ENCODE results near the gene INTS7. TPM values are rescaled to one million over a fixed set of nuclear protein-coding genes. Genes with fewer than 3 reads are reported as not detected.

The INTS7 gene
- total RNA-seq, 1 experiment from 2014 or later, result 35.5 TPM

DNA sequence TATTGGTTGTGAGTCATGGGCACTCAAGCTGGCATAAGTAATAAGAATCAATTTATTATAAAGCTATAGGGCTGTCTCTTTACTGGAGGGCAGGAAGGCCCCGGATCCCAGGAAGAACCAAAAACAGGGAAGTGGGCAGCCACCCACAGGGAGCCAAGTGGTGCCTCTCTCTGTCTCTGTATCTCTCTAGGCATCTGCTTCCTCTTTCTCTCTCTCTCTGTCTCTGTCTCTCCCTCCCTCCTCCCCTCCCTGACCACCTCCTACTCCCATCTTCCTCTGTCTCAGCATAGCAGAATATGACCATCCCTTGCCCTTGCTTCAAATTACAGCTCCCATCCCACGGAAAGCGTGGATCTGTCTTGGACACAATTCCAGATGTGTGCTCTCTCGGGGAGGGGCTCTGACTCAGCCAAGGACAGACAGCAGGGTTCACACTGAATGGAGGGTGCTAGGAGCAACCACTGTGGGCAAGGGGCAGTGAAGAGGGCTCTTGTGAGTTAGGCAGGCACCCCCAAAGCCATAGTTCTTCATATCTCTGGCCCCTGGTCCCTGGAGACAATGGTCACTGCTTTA lies 124.4 kb downstream of the INTS7 start:
- intact Hi-C loops (cut with micrococcal nuclease; ENCODE audit: unreplicated experiment) (no loop called here), in situ Hi-C loops (cut with HindIII; ENCODE audit: low pct_unique_long_range_greater_than_20kb, low sequenced_read_pairs) (no loop called here)
- CTCF ChIA-PET, result interaction anchor here (0.6 kb wide), 1 partner anchor 23 kb away, joined by 17 read pairs; no protein-coding TSS in a partner anchor
- Histone ChIP-seq H3K4me1 (ENCODE audit: control insufficient read depth, insufficient read depth, low read length) (no peaks in the 10 kb centered on the region), H3K9me3 (ENCODE audit: control insufficient read depth, insufficient read depth, low read depth, low read length) (no peaks in the 10 kb centered on the region), H3K4me3 (ENCODE audit: low read depth in 2 of 2, low read length in 2 of 2) (no peak overlapping the region), H3K27ac (ENCODE audit: low read length) (no peak overlapping the region), H3K27me3 (ENCODE audit: control insufficient read depth, insufficient read depth, low read length) (no peaks in the 10 kb centered on the region), H3K36me3 (ENCODE audit: control insufficient read depth, insufficient read depth, low read length) (no peaks in the 10 kb centered on the region)
- DNase-seq (ENCODE audit: low read depth, low spot score) (no peak), ATAC-seq (no peak)
- TF ChIP-seq SIN3A (IDR thresholded peaks at IDR 0.05; ENCODE audit: borderline replicate concordance, insufficient read depth, low read depth, low read length) (no peak), CTCF (IDR thresholded peaks at IDR 0.05) (no peak)
- POLR2A ChIA-PET, result no interaction called here
- no TSS peak for BruUV-seq (replicated peaks)

GRCh38 chr1:211910113-211910884 lies 125.1 kb downstream of the INTS7 start:
- BruUV-seq (replicated peaks), result no TSS peak
- no peak for DNase-seq (ENCODE audit: low read depth, low spot score)
- POLR2A ChIA-PET, result no interaction called here
- H3K27me3 ChIP-seq (ENCODE audit: control insufficient read depth, insufficient read depth, low read length), result no peaks in the 10 kb centered on the region
- no peak overlapping the region for H3K27ac ChIP-seq (ENCODE audit: low read length)
- no peaks in the 10 kb centered on the region for H3K9me3 ChIP-seq (ENCODE audit: control insufficient read depth, insufficient read depth, low read depth, low read length)
- CTCF ChIA-PET, result no interaction called here
- no peak for ATAC-seq
- H3K4me1 ChIP-seq (ENCODE audit: control insufficient read depth, insufficient read depth, low read length), result no peaks in the 10 kb centered on the region
- no peak overlapping the region for H3K4me3 ChIP-seq (ENCODE audit: low read depth in 2 of 2, low read length in 2 of 2)
- in situ Hi-C loops (cut with HindIII; ENCODE audit: low pct_unique_long_range_greater_than_20kb, low sequenced_read_pairs) (no loop called here), intact Hi-C loops (cut with micrococcal nuclease; ENCODE audit: unreplicated experiment) (no loop called here)
- no peak for TF ChIP-seq POLR2AphosphoS5 (IDR thresholded peaks at IDR 0.05; ENCODE audit: low read depth, low read length)
- H3K36me3 ChIP-seq (ENCODE audit: control insufficient read depth, insufficient read depth, low read length), result no peaks in the 10 kb centered on the region

DNA sequence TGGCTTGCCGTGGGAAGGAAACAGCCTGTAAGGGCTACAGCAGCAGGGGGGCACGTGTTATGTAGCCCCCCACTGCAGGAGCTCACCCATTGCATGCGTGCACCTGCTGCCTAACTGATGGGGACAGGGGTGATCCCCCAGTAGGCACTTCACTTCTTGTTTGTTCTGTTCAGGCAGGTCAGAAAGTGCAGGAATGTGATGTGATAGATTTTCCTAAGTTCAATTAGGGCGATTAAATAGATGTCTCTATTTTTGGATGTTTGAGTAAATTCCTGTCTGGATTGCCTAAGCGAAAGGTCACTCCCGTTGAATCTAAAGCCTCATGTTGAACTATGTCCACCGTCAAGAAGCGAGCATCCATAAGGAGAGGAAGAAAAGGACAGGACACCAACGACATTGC lies 126.0 kb downstream of the INTS7 start:
- DNase-seq (ENCODE audit: low read depth, low spot score) (no peak), ATAC-seq (no peak)
- intact Hi-C loops (cut with micrococcal nuclease; ENCODE audit: unreplicated experiment), result no loop called here
- Histone ChIP-seq H3K36me3 (ENCODE audit: control insufficient read depth, insufficient read depth, low read length) (no peaks in the 10 kb centered on the region), H3K4me1 (ENCODE audit: control insufficient read depth, insufficient read depth, low read length) (no peaks in the 10 kb centered on the region), H3K27me3 (ENCODE audit: control insufficient read depth, insufficient read depth, low read length) (no peaks in the 10 kb centered on the region), H3K4me3 (ENCODE audit: low read depth in 2 of 2, low read length in 2 of 2) (no peak overlapping the region), H3K27ac (ENCODE audit: low read length) (no peak overlapping the region), H3K9me3 (ENCODE audit: control insufficient read depth, insufficient read depth, low read depth, low read length) (no peaks in the 10 kb centered on the region)
- in situ Hi-C loops (cut with HindIII; ENCODE audit: low pct_unique_long_range_greater_than_20kb, low sequenced_read_pairs), result no loop called here
- TF ChIP-seq POLR2AphosphoS5 (IDR thresholded peaks at IDR 0.05; ENCODE audit: low read depth, low read length) (no peak), TCF7L2 (IDR thresholded peaks at IDR 0.05; ENCODE audit: low read depth, low read length) (no peak)
- ChIA-PET CTCF (no interaction called here), POLR2A (no interaction called here)
- BruUV-seq (replicated peaks), result no TSS peak

GRCh38 chr1:211908951-211909350 lies 126.4 kb downstream of the INTS7 start:
- H3K27ac ChIP-seq (ENCODE audit: low read length), result no peak overlapping the region
- DNase-seq (ENCODE audit: low read depth, low spot score), result no peak
- CTCF ChIA-PET, result no interaction called here
- H3K27me3 ChIP-seq (ENCODE audit: control insufficient read depth, insufficient read depth, low read length), result no peaks in the 10 kb centered on the region
- POLR2A ChIA-PET, result no interaction called here
- H3K36me3 ChIP-seq (ENCODE audit: control insufficient read depth, insufficient read depth, low read length), result no peaks in the 10 kb centered on the region
- H3K4me1 ChIP-seq (ENCODE audit: control insufficient read depth, insufficient read depth, low read length), result no peaks in the 10 kb centered on the region
- no peak overlapping the region for H3K4me3 ChIP-seq (ENCODE audit: low read depth in 2 of 2, low read length in 2 of 2)
- no peaks in the 10 kb centered on the region for H3K9me3 ChIP-seq (ENCODE audit: control insufficient read depth, insufficient read depth, low read depth, low read length)
- ATAC-seq, result no peak
- BruUV-seq (replicated peaks), result no TSS peak
- in situ Hi-C loops (cut with HindIII; ENCODE audit: low pct_unique_long_range_greater_than_20kb, low sequenced_read_pairs) (no loop called here), intact Hi-C loops (cut with micrococcal nuclease; ENCODE audit: unreplicated experiment) (no loop called here)
- TF ChIP-seq SIN3A (IDR thresholded peaks at IDR 0.05; ENCODE audit: borderline replicate concordance, insufficient read depth, low read depth, low read length) (no peak), CTCF (IDR thresholded peaks at IDR 0.05) (no peak), TCF7L2 (IDR thresholded peaks at IDR 0.05; ENCODE audit: low read depth, low read length) (no peak), POLR2AphosphoS5 (IDR thresholded peaks at IDR 0.05; ENCODE audit: low read depth, low read length) (no peak)
- TF ChIP-seq, protein P1, sequence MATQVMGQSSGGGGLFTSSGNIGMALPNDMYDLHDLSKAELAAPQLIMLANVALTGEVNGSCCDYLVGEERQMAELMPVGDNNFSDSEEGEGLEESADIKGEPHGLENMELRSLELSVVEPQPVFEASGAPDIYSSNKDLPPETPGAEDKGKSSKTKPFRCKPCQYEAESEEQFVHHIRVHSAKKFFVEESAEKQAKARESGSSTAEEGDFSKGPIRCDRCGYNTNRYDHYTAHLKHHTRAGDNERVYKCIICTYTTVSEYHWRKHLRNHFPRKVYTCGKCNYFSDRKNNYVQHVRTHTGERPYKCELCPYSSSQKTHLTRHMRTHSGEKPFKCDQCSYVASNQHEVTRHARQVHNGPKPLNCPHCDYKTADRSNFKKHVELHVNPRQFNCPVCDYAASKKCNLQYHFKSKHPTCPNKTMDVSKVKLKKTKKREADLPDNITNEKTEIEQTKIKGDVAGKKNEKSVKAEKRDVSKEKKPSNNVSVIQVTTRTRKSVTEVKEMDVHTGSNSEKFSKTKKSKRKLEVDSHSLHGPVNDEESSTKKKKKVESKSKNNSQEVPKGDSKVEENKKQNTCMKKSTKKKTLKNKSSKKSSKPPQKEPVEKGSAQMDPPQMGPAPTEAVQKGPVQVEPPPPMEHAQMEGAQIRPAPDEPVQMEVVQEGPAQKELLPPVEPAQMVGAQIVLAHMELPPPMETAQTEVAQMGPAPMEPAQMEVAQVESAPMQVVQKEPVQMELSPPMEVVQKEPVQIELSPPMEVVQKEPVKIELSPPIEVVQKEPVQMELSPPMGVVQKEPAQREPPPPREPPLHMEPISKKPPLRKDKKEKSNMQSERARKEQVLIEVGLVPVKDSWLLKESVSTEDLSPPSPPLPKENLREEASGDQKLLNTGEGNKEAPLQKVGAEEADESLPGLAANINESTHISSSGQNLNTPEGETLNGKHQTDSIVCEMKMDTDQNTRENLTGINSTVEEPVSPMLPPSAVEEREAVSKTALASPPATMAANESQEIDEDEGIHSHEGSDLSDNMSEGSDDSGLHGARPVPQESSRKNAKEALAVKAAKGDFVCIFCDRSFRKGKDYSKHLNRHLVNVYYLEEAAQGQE (IDR thresholded peaks at IDR 0.05; ENCODE audit: insufficient read depth in 1 of 2, low read depth in 2 of 2, low read length in 1 of 2), result no peak
